GM23338 (cell line): Measurements from ENCODE around the gene TFAM. TPM values are rescaled to one million over a fixed set of nuclear protein-coding genes. Genes with fewer than 3 reads are reported as not detected.

Experiments used
- ATAC-seq: fragments of 200-7000 bp; cut with Tn5 transposase; 3 replicates; pipeline ENCODE4 v1.9.1; 2020
- DNase-seq: peaks from one replicate; pipeline ENCODE4 v3.0.0-alpha.2; 2015; ENCODE audit warnings: low spot score
- H2AFZ ChIP-seq: fragments of 200-600 bp; sonication (generic); 2 replicates; pipeline ENCODE4 v1.8.0; 2016; ENCODE audit warnings: antibody characterized with exemption, mild to moderate bottlenecking, moderate library complexity
- H3F3A ChIP-seq: fragments of 200-600 bp; sonication (generic); replicated peaks from 2 replicates; pipeline ENCODE4 v1.8.0; 2017; ENCODE audit warnings: antibody characterized with exemption, mixed run types, low read depth
- H3K27ac ChIP-seq: fragments of 200-600 bp; sonication (generic); 2 replicates; pipeline ENCODE4 v1.6.1; 2016; ENCODE audit warnings: low read depth
- H3K27me3 ChIP-seq: fragments of 200-600 bp; sonication (generic); 2 replicates; pipeline ENCODE4 v1.8.0; 2016; ENCODE audit warnings: mild to moderate bottlenecking, mixed run types, moderate library complexity; ENCODE audit not compliant: insufficient read depth
- H3K36me3 ChIP-seq: fragments of 200-600 bp; sonication (generic); 2 replicates; pipeline ENCODE4 v1.8.0; 2016; ENCODE audit warnings: mild to moderate bottlenecking; ENCODE audit not compliant: insufficient read depth
- H3K4me1 ChIP-seq: fragments of 200-600 bp; sonication (generic); 2 replicates; pipeline ENCODE4 v1.8.0; 2016; ENCODE audit warnings: mild to moderate bottlenecking, moderate library complexity; ENCODE audit not compliant: insufficient read depth
- H3K4me2 ChIP-seq: fragments of 200-600 bp; sonication (generic); 2 replicates; pipeline ENCODE4 v1.7.1; 2017; ENCODE audit warnings: mixed run types
- H3K4me3 ChIP-seq: fragments of 200-600 bp; sonication (generic); 2 replicates; pipeline ENCODE4 v1.6.1; 2016; ENCODE audit warnings: mixed run types
- H3K79me2 ChIP-seq: fragments of 200-600 bp; sonication (generic); replicated peaks from 2 replicates; pipeline ENCODE4 v1.8.0; 2017; ENCODE audit warnings: mild to moderate bottlenecking; ENCODE audit not compliant: insufficient read depth
- H3K9me2 ChIP-seq: fragments of 200-600 bp; sonication (generic); 2 replicates; pipeline ENCODE4 v1.8.0; 2017; ENCODE audit not compliant: insufficient read depth
- H4K20me1 ChIP-seq: fragments of 200-600 bp; sonication (generic); replicated peaks from 2 replicates; pipeline ENCODE4 v1.8.0; 2017; ENCODE audit warnings: mild to moderate bottlenecking; ENCODE audit not compliant: insufficient read depth
- H3K27ac Mint-ChIP-seq: 2 replicates; pipeline ENCODE4 v1.8.0; 2020; ENCODE audit warnings: inconsistent platforms, mild to moderate bottlenecking, moderate library complexity, mixed read lengths
- H3K27me3 Mint-ChIP-seq: 3 replicates; pipeline ENCODE4 v1.8.0; 2022; ENCODE audit warnings: low read depth, mild to moderate bottlenecking, moderate library complexity, mixed read lengths, inconsistent platforms; ENCODE audit not compliant: insufficient read depth, poor library complexity
- H3K36me3 Mint-ChIP-seq: 3 replicates; pipeline ENCODE4 v1.8.0; 2021; ENCODE audit warnings: low read depth, mild to moderate bottlenecking, inconsistent platforms, moderate library complexity, mixed read lengths
- H3K4me1 Mint-ChIP-seq: 3 replicates; pipeline ENCODE4 v1.8.0; 2020; ENCODE audit warnings: mild to moderate bottlenecking, inconsistent platforms, mixed read lengths
- H3K4me3 Mint-ChIP-seq: 3 replicates; pipeline ENCODE4 v1.8.0; 2021; ENCODE audit warnings: moderate library complexity, mild to moderate bottlenecking, inconsistent platforms, mixed read lengths
- H3K9me3 Mint-ChIP-seq: 3 replicates; pipeline ENCODE4 v1.8.0; 2020; ENCODE audit warnings: moderate library complexity, mild to moderate bottlenecking, inconsistent platforms, mixed read lengths
- CTCF ChIP-seq, 2 experiments: fragments of 200-600 bp in 1 of 2; sonication (generic) in 1 of 2; conservative IDR thresholded peaks; 2 replicates each; pipeline versions ENCODE4 v1.5.1 to v1.6.1; 2016 to 2017; ENCODE audit warnings: antibody characterized with exemption in 2 of 2, low read depth in 2 of 2, mild to moderate bottlenecking in 2 of 2, moderate library complexity in 1 of 2
- EZH2 ChIP-seq: fragments of 200-600 bp; sonication (generic); IDR thresholded peaks from one replicate; pipeline ENCODE4 v1.8.0; 2017; ENCODE audit warnings: antibody characterized with exemption, mild to moderate bottlenecking, low read depth; ENCODE audit not compliant: unreplicated experiment
- JUNB ChIP-seq: IDR thresholded peaks from one replicate; pipeline ENCODE4 v1.6.1; 2016; ENCODE audit warnings: antibody characterized with exemption; ENCODE audit not compliant: unreplicated experiment
- POLR2AphosphoS5 ChIP-seq: IDR thresholded peaks from 2 replicates; pipeline ENCODE4 v1.6.1; 2016; ENCODE audit warnings: antibody characterized with exemption, low read depth
- REST ChIP-seq: IDR thresholded peaks from one replicate; pipeline ENCODE4 v1.6.1; 2018; ENCODE audit warnings: antibody characterized with exemption; ENCODE audit not compliant: unreplicated experiment
- ZNF462 ChIP-seq: fragments of 250-450 bp; sonication (Bioruptor Pico); IDR thresholded peaks from 2 replicates; pipeline ENCODE4 v1.5.0; 2020; ENCODE audit warnings: mild to moderate bottlenecking, moderate library complexity
- polyA plus RNA-seq: library from polyadenylated mRNA; unstranded; fragments of >200 nt; fragmentation: Nextera tagmentation; extraction: Ambion mirVana; gene quantifications from 2 replicates; pipeline ENCODE4 v1.2.1, GENCODE V29; 2016
- total RNA-seq: library from RNA; depleted of rRNA; stranded (reverse); fragments of >200 nt; shearing (Covaris generic); gene quantifications from 2 replicates; pipeline ENCODE4 v1.2.3, GENCODE V29; 2014

The TFAM gene
- total and polyA plus RNA-seq, 2 experiments from 2014 or later = 54.2 to 156 TPM

- no peak for TF ChIP-seq ZNF462 (CRISPR knock-in tag)
- TF ChIP-seq POLR2AphosphoS5 = no peak
- no peak for TF ChIP-seq JUNB
Measured at GRCh38 chr10:58404001-58404400, 18.8 kb downstream of the TFAM start (continued).

GRCh38 chr10:58409956-58410610 is 24.9 kb downstream of the TFAM start:
- Histone ChIP-seq H3K4me3 (no peak overlapping the region), H3K4me1 (no peaks in the 10 kb centered on the region), H3K27ac (no peak overlapping the region), H3F3A (no peaks in the 10 kb centered on the region), H3K4me2 (no peak overlapping the region), H3K79me2 (no peaks in the 10 kb centered on the region), H3K27me3 (no peaks in the 10 kb centered on the region), H3K9me2 (no peaks in the 10 kb centered on the region), H3K36me3 (no peaks in the 10 kb centered on the region), H4K20me1 (no peaks in the 10 kb centered on the region), H2AFZ (no peak overlapping the region)
- DNase-seq (no peak), ATAC-seq (no peak)
- H3K36me3 Mint-ChIP-seq = no peaks in the 10 kb centered on the region
- peaks cover under 1% of the 10 kb centered on the region for H3K27me3 Mint-ChIP-seq
- H3K27ac Mint-ChIP-seq = no peak overlapping the region
- H3K9me3 Mint-ChIP-seq = peaks cover 2% of the 10 kb centered on the region; the same call in 1 of the 3 replicates
- no peak overlapping the region for H3K4me3 Mint-ChIP-seq
- peaks cover 10% of the 10 kb centered on the region for H3K4me1 Mint-ChIP-seq
- TF ChIP-seq POLR2AphosphoS5 = no peak
- no peak for TF ChIP-seq CTCF (conservative IDR thresholded peaks at IDR 0.05; ENCODE audit: low read depth in 2 of 2)
- TF ChIP-seq REST = no peak
- TF ChIP-seq JUNB = no peak
- no peak for TF ChIP-seq EZH2
